GM23248 (cell line): ENCODE results near the gene DPP6. TPM values are rescaled to one million over a fixed set of nuclear protein-coding genes. Genes with fewer than 3 reads are reported as not detected.

Experiments used
- DNase-seq: peaks from one replicate; pipeline ENCODE4 v3.0.0-alpha.2; 2015
- H2AFZ ChIP-seq: fragments of 200-600 bp; sonication (generic); 2 replicates; pipeline ENCODE4 v1.6.1; 2016; ENCODE audit warnings: antibody characterized with exemption
- H3F3A ChIP-seq: fragments of 200-600 bp; sonication (generic); 2 replicates; pipeline ENCODE4 v1.6.1; 2016; ENCODE audit warnings: mild to moderate bottlenecking, antibody characterized with exemption, mixed run types; ENCODE audit not compliant: insufficient read depth
- H3K27ac ChIP-seq: fragments of 200-600 bp; sonication (generic); 2 replicates; pipeline ENCODE4 v1.5.1; 2016; ENCODE audit warnings: mild to moderate bottlenecking
- H3K27me3 ChIP-seq: fragments of 200-600 bp; sonication (generic); replicated peaks from 2 replicates; pipeline ENCODE4 v1.6.1; 2016; ENCODE audit warnings: mild to moderate bottlenecking; ENCODE audit not compliant: insufficient read depth
- H3K36me3 ChIP-seq: fragments of 200-600 bp; sonication (generic); 2 replicates; pipeline ENCODE4 v1.6.1; 2016; ENCODE audit warnings: low read depth, mild to moderate bottlenecking
- H3K4me1 ChIP-seq: fragments of 200-600 bp; sonication (generic); 2 replicates; pipeline ENCODE4 v1.6.1; 2016; ENCODE audit warnings: mild to moderate bottlenecking; ENCODE audit not compliant: insufficient read depth
- H3K4me2 ChIP-seq: fragments of 200-600 bp; sonication (generic); one replicate; pipeline ENCODE4 v1.6.1; 2016; ENCODE audit warnings: mild to moderate bottlenecking; ENCODE audit not compliant: unreplicated experiment
- H3K4me3 ChIP-seq: fragments of 200-600 bp; sonication (generic); 2 replicates; pipeline ENCODE4 v1.5.1; 2016; ENCODE audit warnings: mild to moderate bottlenecking
- H3K79me2 ChIP-seq: fragments of 200-600 bp; sonication (generic); 2 replicates; pipeline ENCODE4 v1.6.1; 2016; ENCODE audit warnings: mild to moderate bottlenecking; ENCODE audit not compliant: insufficient read depth
- H3K9ac ChIP-seq: fragments of 200-600 bp; sonication (generic); 2 replicates; pipeline ENCODE4 v1.6.1; 2016; ENCODE audit warnings: mild to moderate bottlenecking
- H3K9me2 ChIP-seq: fragments of 200-600 bp; sonication (generic); 2 replicates; pipeline ENCODE4 v1.6.1; 2016; ENCODE audit warnings: mixed run types, mild to moderate bottlenecking, moderate library complexity; ENCODE audit not compliant: insufficient read depth
- H3K9me3 ChIP-seq: fragments of 200-600 bp; sonication (generic); one replicate; pipeline ENCODE4 v1.6.1; 2017; ENCODE audit warnings: low read depth
- H4K20me1 ChIP-seq: fragments of 200-600 bp; sonication (generic); 2 replicates; pipeline ENCODE4 v1.6.0; 2016; ENCODE audit not compliant: insufficient read depth
- EZH2 ChIP-seq: fragments of 200-600 bp; sonication (generic); IDR thresholded peaks from 2 replicates; pipeline ENCODE4 v1.6.1; 2018; ENCODE audit warnings: antibody characterized with exemption, mild to moderate bottlenecking; ENCODE audit not compliant: insufficient read depth, poor library complexity, severe bottlenecking
- EZH2phosphoT487 ChIP-seq: fragments of 200-600 bp; sonication (generic); IDR thresholded peaks from 2 replicates; pipeline ENCODE4 v1.6.1; 2018; ENCODE audit warnings: antibody characterized with exemption, moderate library complexity, mild to moderate bottlenecking, low read depth; ENCODE audit not compliant: insufficient read depth
- WGBS, 2 experiments: methylation state at CpG; one replicate each; pipeline ENCODE4 v1.1.6; 2015 to 2017; ENCODE audit warnings: low lambda C conversion rate in 2 of 2, low coverage in 1 of 2; ENCODE audit errors: missing lambda C conversion rate in 2 of 2; 5-methylcytosine and 5-hydroxymethylcytosine counted together
- in situ Hi-C: fragments of 300-500 bp; cut with MboI; formaldehyde crosslinking; loops from 2 replicates; pipeline ENCODE4 v1.15.0; 2020
- polyA plus RNA-seq: library from polyadenylated mRNA; unstranded; fragments of >200 nt; fragmentation: Nextera tagmentation; extraction: Ambion mirVana; gene quantifications from 2 replicates; pipeline ENCODE4 v1.2.1, GENCODE V29; 2016
- total RNA-seq: library from RNA; depleted of rRNA; stranded (reverse); fragments of >200 nt; shearing (Covaris generic); gene quantifications from 2 replicates; pipeline ENCODE4 v1.2.3, GENCODE V29; 2014

The DPP6 gene
- total and polyA plus RNA-seq, 2 experiments from 2014 or later, result not detected

DNA sequence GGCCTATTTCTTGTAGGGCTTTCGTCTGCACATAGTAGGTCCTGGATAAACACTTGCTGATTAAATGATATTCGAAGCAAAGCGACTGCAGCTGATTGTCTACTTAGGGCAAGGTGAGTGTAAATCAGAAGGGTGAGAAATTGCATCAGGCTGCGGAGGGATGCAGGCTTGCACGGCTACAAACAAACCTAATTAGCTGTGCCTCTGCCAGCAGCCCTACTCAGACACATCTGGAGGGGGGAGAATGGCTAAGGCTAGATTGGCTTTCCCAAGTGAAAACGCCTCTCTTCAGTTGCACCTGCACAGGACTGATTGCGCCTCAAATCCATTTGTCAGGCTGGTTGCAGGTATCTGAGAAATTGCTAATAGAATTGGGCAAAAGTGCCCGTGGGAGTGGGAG lies 247.5 kb downstream of the DPP6 start:
- TF ChIP-seq EZH2phosphoT487 (no peak), EZH2 (no peak)
- WGBS, 2 experiments, result 33 to 36% methylated on average over 8 of the region's 8 CpGs
- no peaks in the 10 kb centered on the region for H3K4me1 ChIP-seq
- no peaks in the 10 kb centered on the region for H4K20me1 ChIP-seq
- H3K4me3 ChIP-seq, result no peak overlapping the region
- no peaks in the 10 kb centered on the region for H3K27me3 ChIP-seq
- no peak for DNase-seq
- no peak overlapping the region for H3K27ac ChIP-seq
- H3K4me2 ChIP-seq, result no peak overlapping the region
- no peaks in the 10 kb centered on the region for H3K9me3 ChIP-seq
- H3K9ac ChIP-seq, result no peak overlapping the region
- H3K79me2 ChIP-seq, result no peaks in the 10 kb centered on the region
- no peak overlapping the region for H2AFZ ChIP-seq
- no peaks in the 10 kb centered on the region for H3F3A ChIP-seq
- in situ Hi-C loops, result no loop called here
- H3K9me2 ChIP-seq, result no peaks in the 10 kb centered on the region
- no peaks in the 10 kb centered on the region for H3K36me3 ChIP-seq

DNA sequence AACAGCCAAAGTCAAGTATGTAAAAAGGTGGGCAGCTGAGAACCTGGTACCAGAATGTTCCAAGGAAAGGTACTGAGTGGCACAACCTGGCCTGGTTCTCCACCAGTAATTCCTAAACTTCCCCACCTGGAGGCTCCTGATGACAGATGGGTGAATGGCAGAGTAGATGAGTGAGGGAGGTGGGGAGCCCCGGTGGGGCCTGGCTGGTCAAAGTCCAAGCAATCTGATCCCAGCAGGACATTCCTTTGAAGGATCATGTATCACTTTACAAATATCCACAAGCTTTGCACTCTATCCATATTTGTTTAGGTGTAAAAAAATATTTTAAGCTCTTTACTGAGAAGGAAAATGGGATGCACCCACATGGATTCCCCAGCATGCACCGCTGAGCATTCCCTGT lies 250.2 kb downstream of the DPP6 start:
- H3K9me2 ChIP-seq, result no peaks in the 10 kb centered on the region
- no peaks in the 10 kb centered on the region for H3K27me3 ChIP-seq
- TF ChIP-seq EZH2phosphoT487, result no peak
- TF ChIP-seq EZH2, result no peak
- H3K79me2 ChIP-seq, result no peaks in the 10 kb centered on the region
- in situ Hi-C loops, result no loop called here
- no peak for DNase-seq
- WGBS, 2 experiments, result 36 to 40% methylated on average over 2 of the region's 2 CpGs
- H3F3A ChIP-seq, result no peaks in the 10 kb centered on the region
- H3K9me3 ChIP-seq, result no peaks in the 10 kb centered on the region
- no peaks in the 10 kb centered on the region for H4K20me1 ChIP-seq
- H2AFZ ChIP-seq, result no peak overlapping the region
- H3K4me1 ChIP-seq, result no peaks in the 10 kb centered on the region
- no peaks in the 10 kb centered on the region for H3K36me3 ChIP-seq
- no peak overlapping the region for H3K4me2 ChIP-seq
- H3K27ac ChIP-seq, result no peak overlapping the region
- no peak overlapping the region for H3K9ac ChIP-seq
- no peak overlapping the region for H3K4me3 ChIP-seq

DNA sequence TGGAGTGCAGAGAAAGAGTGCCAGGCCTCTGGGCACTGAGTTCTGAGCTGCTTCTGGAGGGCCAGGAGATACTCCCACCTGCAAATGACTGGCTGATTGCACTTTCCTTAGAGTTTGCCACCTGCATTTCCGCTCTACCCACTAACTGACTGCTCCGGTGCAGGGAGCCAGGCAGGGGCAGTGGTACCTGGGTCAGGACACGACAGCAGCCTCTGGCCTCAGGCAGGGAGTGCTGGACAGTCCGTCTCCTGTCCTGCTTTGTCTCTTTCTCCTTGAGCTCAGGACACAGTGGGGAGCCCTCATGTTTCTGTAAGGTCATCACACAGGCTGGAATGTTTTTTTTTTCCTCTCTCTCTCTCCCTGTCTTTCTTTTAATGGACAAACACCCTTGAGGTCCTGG lies 252.0 kb downstream of the DPP6 start:
- Histone ChIP-seq H4K20me1 (no peaks in the 10 kb centered on the region), H3F3A (no peaks in the 10 kb centered on the region), H3K4me2 (no peak overlapping the region), H3K9me3 (no peaks in the 10 kb centered on the region), H3K4me3 (no peak overlapping the region), H3K27ac (no peak overlapping the region), H2AFZ (no peak overlapping the region), H3K9me2 (no peaks in the 10 kb centered on the region), H3K36me3 (no peaks in the 10 kb centered on the region), H3K9ac (no peak overlapping the region), H3K27me3 (no peaks in the 10 kb centered on the region), H3K4me1 (no peaks in the 10 kb centered on the region), H3K79me2 (no peaks in the 10 kb centered on the region)
- WGBS, 2 experiments, result 22 to 40% methylated on average over 4 of the region's 4 CpGs
- TF ChIP-seq EZH2, result no peak
- no peak for TF ChIP-seq EZH2phosphoT487
- no peak for DNase-seq
- in situ Hi-C loops, result no loop called here

DNA sequence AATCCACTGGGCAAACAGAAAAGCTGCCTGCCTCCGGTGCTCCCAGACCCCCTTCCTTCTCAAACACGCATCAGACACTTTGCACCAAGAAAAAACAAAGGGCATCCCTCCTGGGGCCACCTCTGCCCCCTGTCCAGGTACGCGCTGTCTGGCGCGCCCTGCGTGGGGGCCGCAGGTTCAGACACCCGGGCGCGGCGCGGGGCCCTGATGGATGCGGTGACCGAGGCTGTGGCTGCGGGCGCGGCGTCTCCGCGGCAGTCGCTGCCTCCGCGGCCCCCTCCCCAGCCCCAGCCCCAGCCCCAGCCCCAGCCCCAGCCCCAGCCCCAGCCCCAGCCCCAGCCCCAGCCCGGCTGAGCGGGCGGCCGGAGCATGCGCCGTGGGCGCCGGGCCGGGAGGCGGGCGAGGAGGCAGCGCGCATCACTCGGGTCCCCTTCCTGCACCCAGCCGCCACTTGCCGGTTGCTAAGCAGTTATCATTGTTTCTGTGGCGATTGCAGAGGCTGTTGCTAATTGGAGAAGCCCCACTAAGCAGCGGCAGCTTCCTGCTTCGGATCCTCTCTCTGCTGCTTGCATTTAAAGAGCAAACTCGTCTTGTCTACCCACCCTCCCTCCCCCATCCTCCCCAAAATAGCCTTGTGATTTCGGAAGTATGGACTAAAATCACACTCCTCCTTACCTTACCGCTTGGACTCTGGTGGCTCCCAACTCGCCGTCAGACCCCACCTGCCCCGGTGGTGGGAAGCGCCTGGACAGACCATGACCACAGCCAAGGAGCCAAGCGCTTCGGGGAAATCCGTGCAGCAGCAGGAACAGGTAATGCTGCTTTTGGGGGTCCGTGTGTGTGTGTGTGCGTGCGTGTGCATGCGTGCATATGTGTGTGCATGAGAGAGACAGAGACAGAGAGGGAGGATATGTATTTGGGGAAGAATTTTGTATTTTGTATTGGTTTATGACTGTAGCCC lies 252.8 kb downstream of the DPP6 start:
- Histone ChIP-seq H3K4me1 (no peaks in the 10 kb centered on the region), H3K27me3 (no peaks in the 10 kb centered on the region), H3K9ac (no peak overlapping the region), H3K36me3 (no peaks in the 10 kb centered on the region), H2AFZ (no peak overlapping the region), H3K27ac (no peak overlapping the region), H4K20me1 (no peaks in the 10 kb centered on the region), H3F3A (no peaks in the 10 kb centered on the region), H3K79me2 (no peaks in the 10 kb centered on the region), H3K9me2 (no peaks in the 10 kb centered on the region), H3K4me3 (no peak overlapping the region), H3K4me2 (no peak overlapping the region), H3K9me3 (no peaks in the 10 kb centered on the region)
- TF ChIP-seq EZH2phosphoT487 (no peak), EZH2 (no peak)
- in situ Hi-C loops, result no loop called here
- 8 to 10% methylated on average over 29 to 50 of the region's 57 CpGs for WGBS, 2 experiments
- DNase-seq, result no peak

DNA sequence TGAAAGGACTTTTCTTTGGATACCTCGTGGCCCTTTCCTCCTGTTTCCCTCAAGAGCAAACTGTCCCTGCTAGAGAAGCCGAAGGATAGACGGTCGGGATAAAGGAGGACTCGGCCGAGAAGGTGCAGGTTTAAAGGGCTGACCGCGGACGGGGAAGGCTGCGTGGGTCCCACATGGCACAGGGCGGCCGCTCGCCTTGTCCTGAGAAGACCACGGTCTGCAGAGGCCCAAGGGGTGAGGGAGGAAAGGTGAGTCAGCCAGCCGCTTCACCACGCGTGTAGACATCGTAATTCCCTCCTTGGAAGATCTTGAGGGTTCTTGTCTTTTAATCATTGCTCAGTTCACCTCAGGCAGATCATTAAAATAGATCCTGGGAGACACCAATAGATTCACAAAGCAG lies 253.8 kb downstream of the DPP6 start:
- DNase-seq, result no peak
- Histone ChIP-seq H3K9me3 (no peaks in the 10 kb centered on the region), H3K27me3 (no peaks in the 10 kb centered on the region), H4K20me1 (no peaks in the 10 kb centered on the region), H3K4me1 (no peaks in the 10 kb centered on the region), H2AFZ (no peak overlapping the region), H3F3A (no peaks in the 10 kb centered on the region), H3K9ac (no peak overlapping the region), H3K9me2 (no peaks in the 10 kb centered on the region), H3K4me2 (no peak overlapping the region), H3K4me3 (no peak overlapping the region), H3K27ac (no peak overlapping the region), H3K36me3 (no peaks in the 10 kb centered on the region), H3K79me2 (no peaks in the 10 kb centered on the region)
- in situ Hi-C loops, result no loop called here
- no peak for TF ChIP-seq EZH2
- no peak for TF ChIP-seq EZH2phosphoT487
- WGBS, 2 experiments, result 32 to 42% methylated on average over 18 of the region's 18 CpGs
